SKM-1 (cell line): Measurements from ENCODE around the gene CLPTM1L.
"Not testable (repeated sequence)": the region's sequence is repeated elsewhere in the genome, so short reads cannot be mapped to it uniquely, and the experiment has no call there.

Experiments used
- DNase-seq: peaks from one replicate; lab custom pipeline; 2025; ENCODE audit not compliant: unreplicated experiment; lab: John Stamatoyannopoulos, UW

Gene CLPTM1L

GRCh38 chr5:1293416-1294205 is 51.3 kb downstream of the CLPTM1L start:
- no peak for DNase-seq

GRCh38 chr5:1292846-1293415 is 52.0 kb downstream of the CLPTM1L start:
- DNase-seq: no peak

- DNase-seq: no peak
Measured at GRCh38 chr5:1292139-1292538, 52.8 kb downstream of the CLPTM1L start.

- no peak for DNase-seq
Measured at GRCh38 chr5:1291611-1292080, 53.3 kb downstream of the CLPTM1L start.

- not testable (repeated sequence) for DNase-seq
Measured at GRCh38 chr5:1290956-1291355, 53.9 kb downstream of the CLPTM1L start.

GRCh38 chr5:1289559-1289958 is 55.3 kb downstream of the CLPTM1L start:
- DNase-seq: not testable (repeated sequence)

- no peak for DNase-seq
Measured at GRCh38 chr5:1288439-1289335, 56.2 kb downstream of the CLPTM1L start.

- no peak for DNase-seq
Measured at GRCh38 chr5:1285883-1286291, 59.0 kb downstream of the CLPTM1L start.

- no peak for DNase-seq
Measured at GRCh38 chr5:1285141-1285540, 59.8 kb downstream of the CLPTM1L start.

- DNase-seq: not testable (repeated sequence)
Measured at GRCh38 chr5:1284336-1284970, 60.4 kb downstream of the CLPTM1L start.

GRCh38 chr5:1283729-1284041 is 61.2 kb downstream of the CLPTM1L start:
- not testable (repeated sequence) for DNase-seq

GRCh38 chr5:1282993-1283728 is 61.7 kb downstream of the CLPTM1L start:
- DNase-seq: not testable (repeated sequence)

GRCh38 chr5:1282131-1282992 is 62.5 kb downstream of the CLPTM1L start:
- DNase-seq: no peak

- DNase-seq: no peak
Measured at GRCh38 chr5:1281038-1281882, 63.6 kb downstream of the CLPTM1L start.

- no peak for DNase-seq
Measured at GRCh38 chr5:1280177-1281037, 64.5 kb downstream of the CLPTM1L start.

- no peak for DNase-seq
Measured at GRCh38 chr5:1279443-1280151, 65.3 kb downstream of the CLPTM1L start.
